HL-60/S4 treated with retinoic acid at 250 ng/mL for 4 days and 3 days (cell line): ENCODE measurements around the gene PDIK1L.

Experiments used
- in situ Hi-C: fragments of 300-500 bp; cut with MboI; formaldehyde crosslinking; loops from 2 replicates; pipeline ENCODE4 v1.7.0; 2022; ENCODE audit warnings: low sequenced_read_pairs

Gene PDIK1L

DNA sequence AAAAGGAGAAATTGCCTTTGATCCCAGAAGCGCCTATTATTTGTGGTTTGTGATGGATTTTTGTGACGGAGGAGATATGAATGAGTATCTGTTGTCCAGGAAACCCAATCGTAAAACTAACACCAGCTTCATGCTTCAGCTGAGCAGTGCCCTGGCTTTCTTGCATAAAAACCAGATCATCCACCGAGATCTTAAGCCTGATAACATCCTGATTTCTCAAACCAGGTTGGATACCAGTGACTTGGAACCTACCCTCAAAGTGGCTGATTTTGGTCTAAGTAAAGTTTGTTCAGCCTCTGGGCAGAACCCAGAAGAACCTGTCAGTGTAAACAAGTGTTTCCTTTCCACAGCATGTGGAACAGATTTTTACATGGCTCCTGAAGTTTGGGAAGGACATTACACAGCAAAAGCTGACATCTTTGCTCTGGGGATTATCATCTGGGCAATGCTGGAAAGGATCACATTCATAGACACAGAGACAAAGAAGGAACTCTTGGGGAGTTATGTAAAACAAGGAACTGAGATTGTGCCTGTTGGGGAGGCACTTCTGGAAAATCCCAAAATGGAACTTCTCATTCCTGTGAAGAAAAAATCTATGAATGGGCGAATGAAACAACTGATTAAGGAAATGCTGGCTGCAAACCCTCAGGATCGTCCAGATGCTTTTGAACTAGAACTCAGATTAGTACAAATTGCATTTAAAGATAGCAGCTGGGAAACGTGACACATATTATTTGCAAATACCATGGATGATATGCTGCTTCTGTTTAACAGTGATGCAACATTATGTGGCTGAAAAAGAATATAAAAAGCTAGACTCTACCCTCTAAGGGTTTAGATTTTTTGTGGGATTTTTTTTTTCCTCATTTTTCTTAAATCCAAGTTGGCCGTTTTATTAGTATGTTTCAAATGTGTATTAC lies 10.5 kb downstream of the PDIK1L start:
- in situ Hi-C loops: no loop called here

DNA sequence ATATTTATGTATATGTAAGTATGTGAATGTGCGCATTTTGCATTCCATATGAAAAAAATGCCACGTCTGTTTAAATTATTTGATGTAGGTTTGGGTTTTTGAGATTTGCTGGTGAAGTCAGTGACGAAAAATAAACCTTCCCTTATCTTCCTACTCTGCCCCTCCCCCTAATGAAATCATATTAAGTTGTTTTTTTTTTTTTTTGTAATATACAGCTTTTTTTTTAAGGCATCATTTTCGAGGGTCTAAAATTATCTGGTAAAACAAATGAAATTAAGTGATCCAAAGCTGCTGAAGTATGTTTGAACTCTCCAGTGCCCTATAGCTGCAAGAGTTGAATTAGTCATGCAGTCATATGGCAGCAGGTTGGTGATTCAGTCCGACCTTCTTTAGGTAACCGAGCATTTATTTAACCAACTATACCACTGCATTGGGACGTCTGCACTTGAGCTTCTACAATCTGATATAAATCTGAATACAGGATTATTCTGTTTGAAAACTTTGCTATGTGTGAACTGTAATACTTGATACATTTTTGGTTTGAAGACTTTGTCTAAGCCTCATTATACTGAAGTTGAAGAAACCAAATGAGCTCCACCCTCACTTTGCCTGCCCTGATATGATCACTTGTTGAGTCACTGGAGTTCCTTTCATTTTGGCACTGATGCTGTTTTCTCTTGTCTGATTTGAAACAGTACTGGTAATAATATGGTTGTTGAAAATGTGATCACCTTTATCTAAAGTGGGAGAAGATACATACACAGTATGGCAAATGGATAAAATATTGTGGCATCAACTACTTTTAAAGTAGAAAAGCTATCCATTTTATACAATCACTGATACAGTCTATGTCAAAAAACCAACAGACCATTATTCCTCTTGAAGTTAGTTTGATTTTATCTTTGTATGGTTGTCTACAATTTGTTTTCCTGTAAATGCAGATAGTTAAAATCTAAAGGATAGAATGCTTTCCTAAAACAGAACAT lies 11.7 kb downstream of the PDIK1L start:
- in situ Hi-C loops: no loop called here

- in situ Hi-C loops: loop anchor here (25.0 kb wide), 1 partner anchor 237 kb away; the partner anchor contains the start of gene PAQR7
Observed at GRCh38 chr1:26124418-26125331, 13.1 kb downstream of the PDIK1L start.

DNA sequence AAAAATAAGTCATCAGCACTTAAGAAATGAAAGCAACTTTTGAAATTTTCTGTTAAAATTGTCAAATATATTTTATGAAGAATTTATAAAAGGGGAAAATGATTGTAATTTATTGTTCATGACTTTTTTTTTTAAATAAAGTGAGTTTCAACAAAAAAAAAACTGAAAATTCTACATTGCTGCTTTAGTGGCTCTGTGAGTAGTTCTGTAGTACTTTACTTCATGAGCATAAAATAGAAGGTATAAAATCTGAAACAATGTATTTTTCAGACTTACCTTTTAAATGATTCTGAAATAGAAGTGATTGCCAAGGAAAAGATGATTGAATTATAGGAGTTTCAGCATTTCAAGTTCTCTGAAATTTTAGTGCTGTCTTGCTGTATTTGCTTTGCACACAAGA lies 13.8 kb downstream of the PDIK1L start:
- in situ Hi-C loops: loop anchor here (25.0 kb wide), 1 partner anchor 238 kb away; the partner anchor contains the start of gene PAQR7

DNA sequence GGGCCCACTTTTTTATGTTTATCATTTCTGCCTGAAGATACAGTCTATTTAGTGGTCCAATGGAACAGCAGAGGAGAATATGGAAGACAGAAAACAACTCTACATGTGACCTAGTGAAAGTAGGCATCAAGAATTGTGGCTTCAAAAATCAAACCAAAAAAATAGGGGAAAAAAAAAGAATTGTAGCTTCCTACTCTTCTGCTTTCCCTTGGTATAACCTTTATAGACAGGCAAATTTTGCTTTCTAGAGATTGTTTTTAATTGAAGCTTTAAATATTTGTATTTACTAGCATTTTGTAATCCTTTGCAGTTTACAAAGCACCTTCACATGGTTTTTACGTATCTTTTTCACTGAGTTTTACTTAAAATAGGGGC lies 14.3 kb downstream of the PDIK1L start:
- in situ Hi-C loops: loop anchor here (25.0 kb wide), 1 partner anchor 239 kb away; the partner anchor contains the start of gene PAQR7

DNA sequence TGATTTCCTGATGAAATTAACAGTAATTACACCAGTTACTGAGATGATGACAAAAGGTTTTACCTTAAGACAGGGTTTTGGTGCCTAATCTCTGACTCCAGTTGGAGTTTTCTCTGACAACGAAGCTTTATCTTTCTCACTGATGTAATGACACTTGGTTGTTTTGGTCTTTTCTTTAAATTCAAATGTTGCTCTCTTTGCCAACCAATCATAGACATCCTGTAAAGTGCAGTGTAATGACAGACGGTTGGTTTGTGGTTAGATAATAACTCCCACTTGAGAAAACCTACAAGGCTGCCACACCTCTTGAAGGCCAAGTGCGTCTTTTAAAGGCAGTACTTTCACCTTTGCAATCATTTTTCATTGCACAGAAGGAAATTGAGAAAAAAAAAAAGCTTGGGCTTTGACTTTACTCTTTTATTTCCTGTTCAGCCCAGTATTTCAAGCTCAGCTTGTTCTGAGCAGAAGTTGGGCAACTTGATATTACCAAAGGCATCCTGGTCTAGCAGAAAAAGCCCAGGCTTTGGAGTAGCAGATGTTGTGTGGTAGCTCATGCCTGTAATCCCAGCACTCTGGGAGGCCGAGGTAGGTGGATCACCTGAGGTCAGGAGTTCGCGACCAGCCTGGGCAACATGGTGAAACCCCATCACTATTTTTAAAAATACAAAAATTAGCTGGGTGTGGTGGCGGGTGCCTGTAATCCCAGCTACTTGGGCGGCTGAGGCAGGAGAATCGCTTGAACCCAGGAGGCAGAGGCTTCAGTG lies 14.9 kb downstream of the PDIK1L start:
- in situ Hi-C loops: loop anchor here (25.0 kb wide), 1 partner anchor 239 kb away; the partner anchor contains the start of gene PAQR7

DNA sequence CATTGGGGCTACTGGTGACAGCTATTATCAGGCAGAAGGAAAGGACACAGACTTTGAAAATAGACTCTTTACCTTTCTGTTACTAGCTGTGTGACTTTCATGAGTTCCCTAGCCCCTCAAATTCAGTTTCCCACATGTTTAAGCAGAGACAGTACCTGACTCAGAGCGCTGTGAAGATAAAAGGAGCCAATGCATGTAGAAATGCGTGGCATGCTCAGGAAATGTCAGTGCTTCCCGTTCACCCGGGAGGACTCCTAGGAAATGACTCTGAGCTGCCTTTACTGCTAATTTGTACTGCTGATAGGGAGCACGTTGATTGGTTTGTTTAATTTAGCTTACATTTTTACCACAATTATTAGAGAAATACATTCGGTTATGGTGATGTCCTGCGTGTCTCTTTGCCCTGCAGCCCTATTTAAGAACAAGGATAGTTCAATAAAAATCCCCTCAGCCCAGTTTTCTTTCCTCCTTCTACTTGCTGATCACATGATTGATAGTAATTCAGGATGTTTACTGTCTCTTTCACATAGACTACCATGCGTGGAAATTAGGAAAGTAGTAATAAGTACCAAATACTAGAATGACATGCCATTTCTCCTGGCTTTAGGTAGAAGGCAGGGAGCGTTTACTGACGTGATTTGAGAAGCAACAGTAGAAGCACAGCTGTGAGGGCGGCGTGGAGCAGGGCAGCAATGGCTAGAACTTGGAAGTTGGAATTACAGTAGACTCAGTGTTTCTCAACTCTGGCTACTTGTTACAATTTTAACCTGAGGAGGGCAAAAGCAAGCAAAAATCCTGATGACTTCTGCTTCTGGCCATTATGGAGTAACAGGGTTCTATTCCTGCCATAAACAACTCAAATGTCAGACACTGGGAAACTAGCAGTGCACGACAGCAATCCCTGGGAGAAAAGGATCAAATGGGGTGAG lies 15.9 kb downstream of the PDIK1L start:
- in situ Hi-C loops: loop anchor here (25.0 kb wide), 1 partner anchor 240 kb away; the partner anchor contains the start of gene PAQR7

DNA sequence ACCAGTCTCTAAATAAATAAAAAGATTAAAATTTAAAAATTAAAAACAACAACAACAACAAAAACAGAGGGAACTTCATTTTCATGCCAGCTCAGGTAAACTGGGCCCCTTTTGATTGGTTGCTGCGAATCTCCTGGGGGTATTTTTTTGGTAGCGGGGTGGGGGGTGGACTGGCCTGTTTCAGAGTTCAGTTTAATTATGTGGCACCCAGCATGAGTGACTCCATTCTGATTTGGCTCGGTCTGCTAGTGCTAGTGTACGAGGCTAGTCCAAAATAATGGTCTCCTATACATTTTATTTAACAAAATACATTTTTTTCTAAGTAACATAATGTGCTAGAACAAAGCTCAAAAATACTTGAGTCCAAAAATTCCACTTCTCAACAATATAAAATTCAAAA lies 18.2 kb downstream of the PDIK1L start:
- in situ Hi-C loops: loop anchor here (25.0 kb wide), 1 partner anchor 242 kb away; the partner anchor contains the start of gene PAQR7

GRCh38 chr1:26130695-26131094 lies 19.1 kb downstream of the PDIK1L start:
- in situ Hi-C loops: loop anchor here (25.0 kb wide), 1 partner anchor 243 kb away; the partner anchor contains the start of gene PAQR7

GRCh38 chr1:26132128-26132833 lies 20.7 kb downstream of the PDIK1L start:
- in situ Hi-C loops: loop anchor here (25.0 kb wide), 1 partner anchor 245 kb away; the partner anchor contains the start of gene PAQR7

GRCh38 chr1:26132834-26133167 lies 21.2 kb downstream of the PDIK1L start:
- in situ Hi-C loops: loop anchor here (25.0 kb wide), 1 partner anchor 246 kb away; the partner anchor contains the start of gene PAQR7

GRCh38 chr1:26134466-26134865 lies 22.8 kb downstream of the PDIK1L start:
- in situ Hi-C loops: loop anchor here (25.0 kb wide), 1 partner anchor 247 kb away; the partner anchor contains the start of gene PAQR7

DNA sequence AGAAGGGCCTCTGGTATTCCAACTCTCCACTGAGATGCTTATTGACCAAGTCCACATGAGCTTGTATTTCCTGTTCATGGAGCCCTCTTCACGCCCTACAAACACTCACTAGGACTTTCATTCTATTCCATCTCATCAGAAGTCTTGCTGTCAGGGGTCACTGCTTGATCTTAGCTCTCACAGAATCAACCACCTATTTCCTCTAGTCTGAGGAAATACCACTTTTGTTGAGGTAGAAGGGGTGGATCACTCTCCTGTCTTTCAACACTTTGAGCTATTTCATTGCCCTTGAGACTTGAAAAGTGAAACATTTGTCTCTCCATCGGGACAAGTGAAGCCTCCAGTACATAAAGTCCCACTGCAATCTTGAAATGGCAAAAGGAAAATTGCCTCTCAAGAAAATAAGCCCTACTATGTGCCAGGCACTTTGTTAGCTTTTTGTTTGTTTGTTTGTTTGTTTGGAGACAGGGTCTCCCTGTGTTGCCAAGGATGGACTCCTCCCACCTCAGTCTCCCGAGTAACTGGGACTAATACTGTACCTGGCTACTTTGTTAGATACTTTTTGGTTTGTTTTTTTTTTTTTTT lies 27.4 kb downstream of the PDIK1L start:
- in situ Hi-C loops: loop anchor here (25.0 kb wide), 1 partner anchor 252 kb away; the partner anchor contains the start of gene PAQR7

DNA sequence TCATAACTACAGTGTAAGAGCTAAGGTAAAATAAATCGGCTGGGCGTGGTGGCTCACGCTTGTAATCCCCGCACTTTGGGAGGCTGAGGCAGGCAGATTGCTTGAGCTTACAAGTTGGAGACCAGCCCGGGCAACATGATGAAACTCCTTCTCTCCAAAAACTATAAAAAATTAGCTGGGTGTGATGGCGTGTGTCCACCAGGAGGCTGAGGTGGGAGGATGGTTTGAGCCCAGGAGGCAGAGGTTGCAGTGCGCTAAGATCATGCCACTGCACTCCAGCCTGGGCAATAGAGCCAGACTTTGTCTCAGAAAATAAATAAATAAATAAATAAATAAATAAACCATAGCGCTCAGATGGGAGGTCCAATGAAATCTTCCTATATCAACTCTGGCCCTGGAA lies 30.5 kb downstream of the PDIK1L start:
- in situ Hi-C loops: loop anchor here (25.0 kb wide), 1 partner anchor 255 kb away; the partner anchor contains the start of gene PAQR7

- in situ Hi-C loops: loop anchor here (5.0 to 25.0 kb wide), 2 partner anchors 33 to 258 kb away; partner anchors contain the start of genes PAQR7 and PDIK1L
Observed at GRCh38 chr1:26145041-26145959, 33.7 kb downstream of the PDIK1L start.

- in situ Hi-C loops: loop anchor here (5.0 to 25.0 kb wide), 2 partner anchors 34 to 259 kb away; partner anchors contain the start of genes PAQR7 and PDIK1L
Observed at GRCh38 chr1:26145960-26146294, 34.3 kb downstream of the PDIK1L start.
